H9 (cell line): Measurements from ENCODE around the gene ZBTB7A. TPM values are rescaled to one million over a fixed set of nuclear protein-coding genes. Genes with fewer than 3 reads are reported as not detected.

ENCODE experiments used
- DNase-seq: peaks from one replicate; pipeline ENCODE4 v3.0.0-alpha.2; 2017
- H2AFZ ChIP-seq: one replicate; pipeline ENCODE4 v1.6.1; 2013; ENCODE audit warnings: mild to moderate bottlenecking, low read length, control low read depth, moderate library complexity
- H2AK5ac ChIP-seq: 2 replicates; pipeline ENCODE4 v1.6.1; 2013; ENCODE audit warnings: low read length, control low read depth, mixed read lengths; ENCODE audit not compliant: insufficient read length
- H2BK120ac ChIP-seq: one replicate; pipeline ENCODE4 v1.6.1; 2013; ENCODE audit warnings: low read depth, mild to moderate bottlenecking, low read length, control low read depth, inconsistent platforms; ENCODE audit not compliant: poor library complexity, severe bottlenecking
- H2BK12ac ChIP-seq: 2 replicates; pipeline ENCODE4 v1.6.1; 2013; ENCODE audit warnings: low read length, control low read depth, mixed read lengths, low read depth; ENCODE audit not compliant: insufficient read length
- H2BK15ac ChIP-seq: 2 replicates; pipeline ENCODE4 v1.6.1; 2013; ENCODE audit warnings: low read depth, low read length, control low read depth
- H2BK20ac ChIP-seq: one replicate; pipeline ENCODE4 v1.6.1; 2013; ENCODE audit warnings: low read depth, mild to moderate bottlenecking, low read length, control low read depth, inconsistent platforms; ENCODE audit not compliant: poor library complexity, severe bottlenecking
- H2BK5ac ChIP-seq: 2 replicates; pipeline ENCODE4 v1.6.1; 2013; ENCODE audit warnings: low read length, control low read depth, mixed read lengths; ENCODE audit not compliant: insufficient read length
- H3K14ac ChIP-seq: 2 replicates; pipeline ENCODE4 v1.6.1; 2013; ENCODE audit warnings: low read length, control low read depth; ENCODE audit not compliant: insufficient read depth
- H3K18ac ChIP-seq: 2 replicates; pipeline ENCODE4 v1.6.1; 2013; ENCODE audit warnings: low read depth, mild to moderate bottlenecking, mixed read lengths, low read length, control low read depth; ENCODE audit not compliant: insufficient read length
- H3K23ac ChIP-seq: 2 replicates; pipeline ENCODE4 v1.6.1; 2013; ENCODE audit warnings: low read length, control low read depth, mixed read lengths, low read depth; ENCODE audit not compliant: insufficient read length
- H3K23me2 ChIP-seq: 2 replicates; pipeline ENCODE4 v1.6.1; 2013; ENCODE audit warnings: low read depth, mild to moderate bottlenecking, mixed read lengths, low read length, control low read depth; ENCODE audit not compliant: insufficient read length, poor library complexity, severe bottlenecking
- H3K27ac ChIP-seq: 2 replicates; pipeline ENCODE4 v1.5.1; 2013; ENCODE audit warnings: low read length, control low read depth, mixed read lengths, low read depth; ENCODE audit not compliant: insufficient read length
- H3K27me3 ChIP-seq: 2 replicates; pipeline ENCODE4 v1.6.1; 2013; ENCODE audit warnings: low read length, control low read depth, inconsistent platforms; ENCODE audit not compliant: insufficient read depth
- H3K4ac ChIP-seq: 2 replicates; pipeline ENCODE4 v1.6.1; 2013; ENCODE audit warnings: low read depth, mild to moderate bottlenecking, control low read depth, inconsistent platforms, low read length, moderate library complexity
- H3K4me1 ChIP-seq: 2 replicates; pipeline ENCODE4 v1.6.1; 2013; ENCODE audit warnings: low read length, control low read depth, inconsistent platforms; ENCODE audit not compliant: insufficient read depth
- H3K4me2 ChIP-seq: 2 replicates; pipeline ENCODE4 v1.6.1; 2013; ENCODE audit warnings: low read length, control low read depth, mixed read lengths; ENCODE audit not compliant: insufficient read length, insufficient read depth
- H3K56ac ChIP-seq: 2 replicates; pipeline ENCODE4 v1.6.1; 2013; ENCODE audit warnings: low read depth, mild to moderate bottlenecking, mixed read lengths, low read length, control low read depth; ENCODE audit not compliant: insufficient read length
- H3K79me1 ChIP-seq: 2 replicates; pipeline ENCODE4 v1.6.1; 2013; ENCODE audit warnings: low read depth, mild to moderate bottlenecking, moderate library complexity, low read length, control low read depth, inconsistent platforms; ENCODE audit not compliant: insufficient read depth, poor library complexity, severe bottlenecking
- H3K79me2 ChIP-seq: 2 replicates; pipeline ENCODE4 v1.6.1; 2013; ENCODE audit warnings: low read length, control low read depth, inconsistent platforms; ENCODE audit not compliant: insufficient read depth
- H3K9ac ChIP-seq: 2 replicates; pipeline ENCODE4 v1.6.1; 2013; ENCODE audit warnings: low read length, control low read depth, mixed read lengths; ENCODE audit not compliant: insufficient read length; ENCODE audit errors: extremely low read depth
- H3K9me3 ChIP-seq: one replicate; pipeline ENCODE4 v1.6.1; 2013; ENCODE audit warnings: low read depth, low read length, inconsistent platforms; ENCODE audit not compliant: control insufficient read depth
- H3T11ph ChIP-seq: one replicate; pipeline ENCODE4 v1.6.1; 2013; ENCODE audit warnings: mild to moderate bottlenecking, low read length, control low read depth, inconsistent platforms
- H4K20me1 ChIP-seq: one replicate; pipeline ENCODE4 v1.6.1; 2013; ENCODE audit not compliant: control insufficient read depth, insufficient read length, insufficient read depth
- H4K5ac ChIP-seq: 2 replicates; pipeline ENCODE4 v1.6.1; 2013; ENCODE audit warnings: low read depth, mild to moderate bottlenecking, mixed read lengths, low read length, control low read depth; ENCODE audit not compliant: insufficient read length
- H4K8ac ChIP-seq: replicated peaks from 2 replicates; pipeline ENCODE4 v1.6.1; 2013; ENCODE audit warnings: low read length, control low read depth, mixed read lengths, low read depth; ENCODE audit not compliant: insufficient read length
- H4K91ac ChIP-seq: 2 replicates; pipeline ENCODE4 v1.6.1; 2013; ENCODE audit warnings: low read depth, mild to moderate bottlenecking, moderate library complexity, mixed read lengths, low read length, control low read depth; ENCODE audit not compliant: insufficient read length
- H3K27ac Mint-ChIP-seq, 3 experiments: 2 replicates in 2 of 3; 3 replicates in 1 of 3; pipeline ENCODE4 v1.8.0; 2020 to 2021; ENCODE audit warnings: mixed read lengths in 3 of 3, mild to moderate bottlenecking in 1 of 3, moderate library complexity in 1 of 3
- H3K27me3 Mint-ChIP-seq: 2 replicates; pipeline ENCODE4 v1.8.0; 2021; ENCODE audit warnings: low read depth, mild to moderate bottlenecking, moderate library complexity, mixed read lengths
- H3K36me3 Mint-ChIP-seq, 3 experiments: 2 replicates in 2 of 3; 3 replicates in 1 of 3; pipeline ENCODE4 v1.8.0; 2020 to 2021; ENCODE audit warnings: low read depth in 3 of 3, mixed read lengths in 3 of 3; ENCODE audit not compliant: insufficient read depth in 1 of 3
- H3K4me1 Mint-ChIP-seq, 2 experiments: 2 replicates each; pipeline ENCODE4 v1.8.0; 2020; ENCODE audit warnings: mixed read lengths in 2 of 2
- H3K4me3 Mint-ChIP-seq, 2 experiments: 2 replicates in 1 of 2; 3 replicates in 1 of 2; pipeline ENCODE4 v1.8.0; 2020 to 2021; ENCODE audit warnings: mild to moderate bottlenecking in 2 of 2, mixed read lengths in 2 of 2, moderate library complexity in 1 of 2
- H3K9me3 Mint-ChIP-seq, 2 experiments: 2 replicates in 1 of 2; 3 replicates in 1 of 2; pipeline ENCODE4 v1.8.0; 2020; ENCODE audit warnings: mild to moderate bottlenecking in 2 of 2, mixed read lengths in 2 of 2, moderate library complexity in 1 of 2
- WGBS: extraction: QIAGEN DNeasy Blood & Tissue Kit; methylation state at CpG from one replicate; pipeline ENCODE4 v1.1.7; 2013; ENCODE audit warnings: missing lambda C conversion rate, low lambda C conversion rate, mixed read lengths; ENCODE audit not compliant: insufficient read length; ENCODE audit errors: extremely low coverage; 5-methylcytosine and 5-hydroxymethylcytosine counted together
- total RNA-seq: library from RNA; stranded (reverse); gene quantifications from 2 replicates; pipeline ENCODE4 v1.2.1, GENCODE V29; 2021
- TF ChIP-seq, protein P1 (sequence below): fragments of 200-600 bp; sonication (generic); conservative IDR thresholded peaks from 3 replicates; pipeline ENCODE4 v1.8.0; 2021; ENCODE audit warnings: antibody characterized with exemption, mild to moderate bottlenecking

The ZBTB7A gene
- total RNA-seq, 1 experiment from 2014 or later: 24.9 TPM

- no CpG with 5 or more reads among the region's 8 CpGs for WGBS
- no peak overlapping the region for H3K18ac ChIP-seq
- no peak overlapping the region for H3T11ph ChIP-seq
- no peak for DNase-seq
- no peak overlapping the region for H2BK120ac ChIP-seq
- H4K5ac ChIP-seq: no peak overlapping the region
- H3K27ac ChIP-seq: no peak overlapping the region
- H3K27ac Mint-ChIP-seq: peak overlapping the region in 1 of 3 experiments; percentile 44; a peak in 1 of 7 replicates
- TF ChIP-seq, protein P1, sequence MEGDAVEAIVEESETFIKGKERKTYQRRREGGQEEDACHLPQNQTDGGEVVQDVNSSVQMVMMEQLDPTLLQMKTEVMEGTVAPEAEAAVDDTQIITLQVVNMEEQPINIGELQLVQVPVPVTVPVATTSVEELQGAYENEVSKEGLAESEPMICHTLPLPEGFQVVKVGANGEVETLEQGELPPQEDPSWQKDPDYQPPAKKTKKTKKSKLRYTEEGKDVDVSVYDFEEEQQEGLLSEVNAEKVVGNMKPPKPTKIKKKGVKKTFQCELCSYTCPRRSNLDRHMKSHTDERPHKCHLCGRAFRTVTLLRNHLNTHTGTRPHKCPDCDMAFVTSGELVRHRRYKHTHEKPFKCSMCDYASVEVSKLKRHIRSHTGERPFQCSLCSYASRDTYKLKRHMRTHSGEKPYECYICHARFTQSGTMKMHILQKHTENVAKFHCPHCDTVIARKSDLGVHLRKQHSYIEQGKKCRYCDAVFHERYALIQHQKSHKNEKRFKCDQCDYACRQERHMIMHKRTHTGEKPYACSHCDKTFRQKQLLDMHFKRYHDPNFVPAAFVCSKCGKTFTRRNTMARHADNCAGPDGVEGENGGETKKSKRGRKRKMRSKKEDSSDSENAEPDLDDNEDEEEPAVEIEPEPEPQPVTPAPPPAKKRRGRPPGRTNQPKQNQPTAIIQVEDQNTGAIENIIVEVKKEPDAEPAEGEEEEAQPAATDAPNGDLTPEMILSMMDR: no peak
- no peaks in the 10 kb centered on the region for H3K4me1 ChIP-seq
- H2AFZ ChIP-seq: no peak overlapping the region
- no peak overlapping the region for H3K56ac ChIP-seq
- no peak overlapping the region for H3K4ac ChIP-seq
- H4K91ac ChIP-seq: no peak overlapping the region
- peaks cover 2% of the 10 kb centered on the region; the same call in 1 of the 2 replicates for H3K27me3 Mint-ChIP-seq
- no peaks in the 10 kb centered on the region for H3K27me3 ChIP-seq
- no peak overlapping the region for H2BK15ac ChIP-seq
- no peak overlapping the region for H3K23ac ChIP-seq
- H4K20me1 ChIP-seq: no peaks in the 10 kb centered on the region
- no peak overlapping the region for H2BK20ac ChIP-seq
- peaks cover 0 to 7% of the 10 kb centered on the region in 2 experiments; a peak in 1 of 4 replicates for H3K4me1 Mint-ChIP-seq
- H3K9me3 ChIP-seq: no peaks in the 10 kb centered on the region
- H2BK12ac ChIP-seq: no peak overlapping the region
- H3K79me2 ChIP-seq: no peaks in the 10 kb centered on the region
- H3K23me2 ChIP-seq: no peaks in the 10 kb centered on the region
- no peaks in the 10 kb centered on the region for H3K79me1 ChIP-seq
- H2AK5ac ChIP-seq: no peak overlapping the region
- H2BK5ac ChIP-seq: no peak overlapping the region
- no peaks in the 10 kb centered on the region; a peak in 1 of 5 replicates for H3K9me3 Mint-ChIP-seq
- H3K4me3 Mint-ChIP-seq: no peak overlapping the region
- H3K36me3 Mint-ChIP-seq: peaks cover 0 to 6% (median 1%) of the 10 kb centered on the region in 3 experiments; a peak in 4 of 7 replicates
- no peak overlapping the region for H4K8ac ChIP-seq
- H3K4me2 ChIP-seq: no peak overlapping the region
- no peak overlapping the region; the same call in 1 of the 2 replicates for H3K14ac ChIP-seq
- H3K9ac ChIP-seq: no peak overlapping the region
These were observed 17.8 kb upstream of the ZBTB7A start for GRCh38 chr19:4084547-4084877.
